HG03575 (cell line): ENCODE data around the gene PTPRN2.

Experiments used
- ATAC-seq: cut with Tn5 transposase; IDR thresholded peaks from one replicate; pipeline ENCODE4 v1.9.1; 2021; ENCODE audit not compliant: unreplicated experiment, insufficient number of reproducible peaks, low FRiP score; ENCODE audit errors: extremely low read depth

The PTPRN2 gene

GRCh38 chr7:157617401-157617800 is 970.2 kb downstream of the PTPRN2 start:
- ATAC-seq, result no peak

GRCh38 chr7:157616931-157617330 is 970.7 kb downstream of the PTPRN2 start:
- ATAC-seq, result no peak

GRCh38 chr7:157616426-157616825 is 971.2 kb downstream of the PTPRN2 start:
- ATAC-seq, result no peak

- no peak for ATAC-seq
Measured at GRCh38 chr7:157615852-157616251, 971.8 kb downstream of the PTPRN2 start.

GRCh38 chr7:157615101-157615817 is 972.4 kb downstream of the PTPRN2 start:
- ATAC-seq, result no peak

- no peak for ATAC-seq
Measured at GRCh38 chr7:157614457-157615020, 973.1 kb downstream of the PTPRN2 start.

- no peak for ATAC-seq
Measured at GRCh38 chr7:157613575-157614322, 973.9 kb downstream of the PTPRN2 start.

GRCh38 chr7:157612664-157613561 is 974.7 kb downstream of the PTPRN2 start:
- no peak for ATAC-seq

- ATAC-seq, result no peak
Measured at GRCh38 chr7:157612009-157612663, 975.5 kb downstream of the PTPRN2 start.

GRCh38 chr7:157611341-157611740 is 976.3 kb downstream of the PTPRN2 start:
- ATAC-seq, result no peak

GRCh38 chr7:157610671-157611295 is 976.8 kb downstream of the PTPRN2 start:
- no peak for ATAC-seq

GRCh38 chr7:157609932-157610640 is 977.5 kb downstream of the PTPRN2 start:
- ATAC-seq, result no peak

GRCh38 chr7:157609516-157609915 is 978.1 kb downstream of the PTPRN2 start:
- no peak for ATAC-seq

- ATAC-seq, result no peak
Measured at GRCh38 chr7:157607218-157607617, 980.4 kb downstream of the PTPRN2 start.

- no peak for ATAC-seq
Measured at GRCh38 chr7:157606140-157606539, 981.5 kb downstream of the PTPRN2 start.

GRCh38 chr7:157605638-157606037 is 982.0 kb downstream of the PTPRN2 start:
- ATAC-seq, result no peak

GRCh38 chr7:157604661-157605381 is 982.8 kb downstream of the PTPRN2 start:
- ATAC-seq, result no peak
